Measurements from ENCODE around the gene ARSB. TPM values are rescaled to one million over a fixed set of nuclear protein-coding genes. Genes with fewer than 3 reads are reported as not detected.

Gene ARSB
- total RNA-seq, 2 donors from 2014 or later: 28.1 TPM

DNA sequence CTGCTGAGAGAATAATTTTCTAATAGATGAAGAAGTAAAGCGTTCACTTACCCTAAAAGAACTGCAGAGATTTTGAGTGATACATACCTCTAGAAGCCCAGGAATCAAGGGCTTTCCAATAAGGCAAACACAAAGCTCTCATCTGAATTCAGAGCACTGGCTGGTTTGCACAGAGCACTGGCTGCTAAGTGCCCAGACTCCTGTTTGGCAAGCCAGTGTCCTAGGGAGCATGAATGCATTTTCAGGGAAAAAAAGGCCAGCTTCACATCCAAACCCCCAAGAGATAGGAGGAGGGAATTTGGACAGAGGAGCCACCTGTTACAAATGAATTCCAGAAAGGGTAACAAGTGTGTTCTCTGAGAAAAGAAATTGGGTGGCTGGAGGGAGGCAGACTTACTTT, 65.3 kb downstream of the ARSB start:
- Histone ChIP-seq H3K36me3 (ENCODE audit: control insufficient read depth, insufficient read depth, low read length) (no peaks in the 10 kb centered on the region), H3K27me3 (ENCODE audit: control insufficient read depth, insufficient read depth, low read length, poor library complexity, severe bottlenecking) (no peaks in the 10 kb centered on the region), H3K9me3 (ENCODE audit: control insufficient read depth, low read length) (peaks cover 2% of the 10 kb centered on the region), H3K27ac (ENCODE audit: low read depth, low read length) (no peak overlapping the region), H3K4me1 (ENCODE audit: control insufficient read depth, insufficient read depth, low read length) (peaks cover 23% of the 10 kb centered on the region), H3K9ac (ENCODE audit: extremely low read depth, low read length, poor library complexity, severe bottlenecking) (no peak overlapping the region), H3K4me3 (ENCODE audit: low read length) (no peak overlapping the region)
- TF ChIP-seq, protein P1, sequence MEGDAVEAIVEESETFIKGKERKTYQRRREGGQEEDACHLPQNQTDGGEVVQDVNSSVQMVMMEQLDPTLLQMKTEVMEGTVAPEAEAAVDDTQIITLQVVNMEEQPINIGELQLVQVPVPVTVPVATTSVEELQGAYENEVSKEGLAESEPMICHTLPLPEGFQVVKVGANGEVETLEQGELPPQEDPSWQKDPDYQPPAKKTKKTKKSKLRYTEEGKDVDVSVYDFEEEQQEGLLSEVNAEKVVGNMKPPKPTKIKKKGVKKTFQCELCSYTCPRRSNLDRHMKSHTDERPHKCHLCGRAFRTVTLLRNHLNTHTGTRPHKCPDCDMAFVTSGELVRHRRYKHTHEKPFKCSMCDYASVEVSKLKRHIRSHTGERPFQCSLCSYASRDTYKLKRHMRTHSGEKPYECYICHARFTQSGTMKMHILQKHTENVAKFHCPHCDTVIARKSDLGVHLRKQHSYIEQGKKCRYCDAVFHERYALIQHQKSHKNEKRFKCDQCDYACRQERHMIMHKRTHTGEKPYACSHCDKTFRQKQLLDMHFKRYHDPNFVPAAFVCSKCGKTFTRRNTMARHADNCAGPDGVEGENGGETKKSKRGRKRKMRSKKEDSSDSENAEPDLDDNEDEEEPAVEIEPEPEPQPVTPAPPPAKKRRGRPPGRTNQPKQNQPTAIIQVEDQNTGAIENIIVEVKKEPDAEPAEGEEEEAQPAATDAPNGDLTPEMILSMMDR (conservative IDR thresholded peaks at IDR 0.05): no peak
- no peaks in the 10 kb centered on the region for H3K27me3 Mint-ChIP-seq (ENCODE audit: insufficient read depth)
- DNase-seq: no peak
- no peaks in the 10 kb centered on the region for H3K9me3 Mint-ChIP-seq
- peaks cover 44% of the 10 kb centered on the region for H3K4me1 Mint-ChIP-seq
- H3K36me3 Mint-ChIP-seq (ENCODE audit: low read depth): peaks cover 4% of the 10 kb centered on the region
- WGBS, 2 experiments (ENCODE audit: insufficient coverage in 1 of 2, insufficient read length in 1 of 2): 83 to 97% methylated on average over 1 of the region's 1 CpG
- H3K4me3 Mint-ChIP-seq: no peak overlapping the region
- H3K27ac Mint-ChIP-seq: no peak overlapping the region

GRCh38 chr5:78916044-78916443, 69.1 kb downstream of the ARSB start:
- Mint-ChIP-seq H3K36me3 (ENCODE audit: low read depth) (no peaks in the 10 kb centered on the region), H3K27me3 (ENCODE audit: insufficient read depth) (no peaks in the 10 kb centered on the region), H3K27ac (peak overlapping the region; percentile 88), H3K9me3 (no peaks in the 10 kb centered on the region), H3K4me1 (peaks cover 41% of the 10 kb centered on the region), H3K4me3 (no peak overlapping the region)
- H3K9ac ChIP-seq (ENCODE audit: extremely low read depth, low read length, poor library complexity, severe bottlenecking): no peak overlapping the region
- TF ChIP-seq, protein P1 (conservative IDR thresholded peaks at IDR 0.05): no peak
- H3K27ac ChIP-seq (ENCODE audit: low read depth, low read length): no peak overlapping the region
- no peaks in the 10 kb centered on the region for H3K36me3 ChIP-seq (ENCODE audit: control insufficient read depth, insufficient read depth, low read length)
- WGBS, 2 experiments (ENCODE audit: insufficient coverage in 1 of 2, insufficient read length in 1 of 2): 74 to 87% methylated on average over 2 to 4 of the region's 5 CpGs
- H3K4me3 ChIP-seq (ENCODE audit: low read length): no peak overlapping the region
- DNase-seq: no peak
- H3K4me1 ChIP-seq (ENCODE audit: control insufficient read depth, insufficient read depth, low read length): peaks cover 19% of the 10 kb centered on the region
- peaks cover 5% of the 10 kb centered on the region for H3K9me3 ChIP-seq (ENCODE audit: control insufficient read depth, low read length)
- no peaks in the 10 kb centered on the region for H3K27me3 ChIP-seq (ENCODE audit: control insufficient read depth, insufficient read depth, low read length, poor library complexity, severe bottlenecking)

- no peaks in the 10 kb centered on the region for H3K36me3 ChIP-seq (ENCODE audit: control insufficient read depth, insufficient read depth, low read length)
Measured at GRCh38 chr5:78915170-78915569, 69.9 kb downstream of the ARSB start.

More at GRCh38 chr5:78915170-78915569, 69.9 kb downstream of the ARSB start:
- Histone ChIP-seq H3K9me3 (ENCODE audit: control insufficient read depth, low read length) (peaks cover 5% of the 10 kb centered on the region), H3K9ac (ENCODE audit: extremely low read depth, low read length, poor library complexity, severe bottlenecking) (no peak overlapping the region), H3K4me1 (ENCODE audit: control insufficient read depth, insufficient read depth, low read length) (peaks cover 19% of the 10 kb centered on the region), H3K4me3 (ENCODE audit: low read length) (no peak overlapping the region), H3K27ac (ENCODE audit: low read depth, low read length) (no peak overlapping the region), H3K27me3 (ENCODE audit: control insufficient read depth, insufficient read depth, low read length, poor library complexity, severe bottlenecking) (no peaks in the 10 kb centered on the region)
- H3K4me1 Mint-ChIP-seq: peaks cover 42% of the 10 kb centered on the region
- 66 to 88% methylated on average over 3 of the region's 3 CpGs for WGBS, 2 experiments (ENCODE audit: insufficient coverage in 1 of 2, insufficient read length in 1 of 2)
- H3K36me3 Mint-ChIP-seq (ENCODE audit: low read depth): no peaks in the 10 kb centered on the region
- no peaks in the 10 kb centered on the region for H3K27me3 Mint-ChIP-seq (ENCODE audit: insufficient read depth)
- TF ChIP-seq, protein P1 (conservative IDR thresholded peaks at IDR 0.05): no peak
- DNase-seq: no peak
- H3K27ac Mint-ChIP-seq: no peak overlapping the region
- no peaks in the 10 kb centered on the region for H3K9me3 Mint-ChIP-seq
- no peak overlapping the region for H3K4me3 Mint-ChIP-seq

Measured in endodermal cell (in vitro differentiated cells).